T1000 (cell line): ENCODE results near the gene SOX21.

ENCODE experiments used
- DNase-seq: peaks from one replicate; lab custom pipeline; 2025; ENCODE audit warnings: mixed read lengths; lab: John Stamatoyannopoulos, UW

SOX21 gene

GRCh38 chr13:94709001-94709834, 3.1 kb downstream of the SOX21 start:
- DNase-seq = no peak

DNA sequence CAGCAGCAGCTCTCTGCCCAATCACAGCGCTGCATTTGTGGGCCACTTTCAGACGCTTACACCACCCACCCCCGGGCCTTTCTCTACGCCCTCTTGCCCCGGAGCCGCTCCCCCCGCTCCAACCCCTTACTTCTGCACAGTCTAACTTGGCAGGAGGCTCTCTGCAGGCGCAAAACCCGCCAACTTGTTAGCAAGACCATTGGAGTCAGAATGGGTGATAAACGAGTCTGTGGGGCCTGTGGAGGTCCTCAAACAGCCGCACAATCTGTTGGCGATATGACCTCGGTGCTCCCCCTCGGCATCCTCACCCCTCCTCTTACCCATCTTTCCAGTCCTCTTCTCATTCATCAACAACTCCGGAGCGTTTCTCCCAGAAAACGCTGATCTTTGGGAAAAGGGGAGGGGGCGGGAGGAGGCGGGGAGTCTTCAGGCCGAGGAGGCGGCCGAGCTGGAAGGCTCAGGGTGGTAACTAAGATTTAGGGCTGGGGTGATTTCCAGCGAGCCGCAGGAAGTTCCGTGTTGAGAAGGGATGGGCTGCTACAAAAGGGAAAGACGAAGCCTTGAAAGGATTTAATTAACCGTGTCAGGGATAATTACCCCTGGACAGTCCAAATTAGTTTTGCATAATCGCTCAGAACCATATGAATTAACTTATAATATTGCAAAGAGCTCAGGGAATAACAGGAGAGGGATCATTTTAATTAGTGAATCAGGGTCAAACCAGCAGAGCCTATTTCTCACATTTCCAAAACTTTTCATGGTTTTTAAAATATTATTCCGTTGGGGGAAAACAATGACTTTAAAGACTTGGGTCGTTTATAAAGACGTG, 4.1 kb downstream of the SOX21 start:
- no peak for DNase-seq

- no peak for DNase-seq
Observed at GRCh38 chr13:94707400-94708021, 4.8 kb downstream of the SOX21 start.

- DNase-seq = no peak
Observed at GRCh38 chr13:94706843-94707399, 5.4 kb downstream of the SOX21 start.

GRCh38 chr13:94706101-94706842, 6.1 kb downstream of the SOX21 start:
- no peak for DNase-seq

GRCh38 chr13:94705081-94706030, 7.0 kb downstream of the SOX21 start:
- DNase-seq = no peak

DNA sequence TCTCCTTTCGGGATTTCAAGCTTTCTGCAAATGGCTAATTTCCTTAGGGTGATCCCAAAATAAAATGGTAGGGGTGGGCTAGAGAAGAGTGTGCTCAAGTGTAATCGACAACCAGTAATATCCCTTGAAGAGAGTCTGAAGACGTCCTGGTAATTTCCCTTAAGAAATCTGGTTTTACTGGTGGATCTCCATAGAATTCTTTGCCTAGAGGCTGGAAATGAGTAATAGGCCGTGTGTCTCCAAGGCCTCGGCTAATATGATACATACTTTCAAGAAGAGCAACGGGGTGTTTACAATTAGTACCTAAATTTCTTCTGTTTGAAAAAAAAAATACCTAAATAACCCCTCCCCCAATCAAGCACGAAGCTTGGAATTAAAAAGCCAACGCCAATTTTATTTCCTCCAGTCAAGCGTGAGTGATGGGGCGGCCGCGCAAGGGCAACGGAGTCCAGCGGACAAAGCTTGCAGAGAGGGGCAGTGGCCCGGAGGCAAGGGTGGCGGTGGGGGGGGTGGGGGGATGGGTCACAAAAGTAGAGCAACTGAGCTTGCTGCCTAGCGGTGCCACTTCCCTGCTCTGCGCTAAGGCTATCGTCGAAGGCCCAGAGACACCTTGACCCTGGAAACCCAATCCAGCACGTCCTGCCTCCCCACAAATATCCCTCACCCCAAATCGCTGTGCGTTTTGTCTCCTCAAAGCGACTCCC, 7.8 kb downstream of the SOX21 start:
- DNase-seq = no peak

DNA sequence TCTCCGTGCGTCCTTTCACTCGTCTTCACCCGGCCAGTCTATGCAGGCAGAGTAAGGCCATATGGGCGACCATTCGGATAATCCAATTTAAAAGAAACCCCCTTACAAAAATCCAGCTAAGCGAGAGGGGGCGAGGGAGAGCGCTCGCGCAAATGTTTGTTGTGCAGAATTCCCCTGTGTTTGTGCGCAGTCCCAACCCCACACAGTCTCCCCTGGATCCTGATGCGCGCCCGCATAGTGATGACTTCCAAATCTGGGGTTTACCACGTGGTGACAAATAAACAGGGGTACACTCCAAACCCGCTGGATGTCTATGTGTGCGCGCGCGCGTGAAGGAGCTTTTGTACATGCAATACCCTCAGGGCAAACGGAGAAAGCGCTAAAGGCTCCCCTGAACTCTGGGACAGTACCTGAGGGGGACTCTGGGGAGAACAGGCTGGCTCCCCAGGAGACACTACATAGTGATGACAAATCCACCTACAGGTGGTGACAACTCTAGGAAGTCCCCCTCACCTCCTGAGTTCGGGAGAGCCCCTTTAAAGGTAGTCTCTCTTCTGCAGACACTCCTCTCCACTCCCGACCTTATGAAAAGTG, 8.5 kb downstream of the SOX21 start:
- no peak for DNase-seq

- no peak for DNase-seq
Observed at GRCh38 chr13:94703271-94703670, 9.1 kb downstream of the SOX21 start.

DNA sequence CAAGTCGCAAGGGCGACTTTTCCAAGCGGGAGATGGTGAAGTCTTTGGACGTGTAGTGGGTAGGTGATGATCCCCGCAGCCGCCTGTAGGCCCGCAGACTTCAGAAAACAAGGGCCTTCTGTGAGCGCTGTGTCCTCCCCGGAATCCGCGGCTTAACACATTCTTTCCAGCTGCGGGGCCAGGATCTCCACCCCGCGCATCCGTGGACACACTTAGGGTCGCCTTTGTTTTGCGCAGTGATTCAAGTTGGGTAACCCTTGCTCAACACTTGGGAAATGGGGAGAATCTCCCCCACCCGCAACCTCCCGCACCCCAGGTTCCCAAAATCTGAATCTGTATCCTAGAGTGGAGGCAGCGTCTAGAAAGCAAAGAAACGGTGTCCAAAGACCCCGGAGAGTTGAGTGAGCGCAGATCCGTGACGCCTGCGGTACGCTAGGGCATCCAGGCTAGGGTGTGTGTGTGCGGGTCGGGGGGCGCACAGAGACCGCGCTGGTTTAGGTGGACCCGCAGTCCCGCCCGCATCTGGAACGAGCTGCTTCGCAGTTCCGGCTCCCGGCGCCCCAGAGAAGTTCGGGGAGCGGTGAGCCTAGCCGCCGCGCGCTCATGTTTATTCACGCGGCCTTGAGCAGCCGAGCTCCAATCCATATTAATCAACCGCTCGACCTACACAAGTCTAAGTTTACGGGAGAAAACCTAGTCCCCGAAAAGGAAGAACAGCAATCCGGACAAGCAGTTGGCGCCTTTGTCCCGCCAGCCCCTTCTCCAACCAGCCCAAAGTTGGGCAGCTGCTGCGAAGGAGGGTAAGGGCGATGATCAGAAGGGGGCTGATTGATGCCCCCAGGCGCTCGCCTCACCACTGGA, 9.9 kb downstream of the SOX21 start:
- DNase-seq = no peak

DNA sequence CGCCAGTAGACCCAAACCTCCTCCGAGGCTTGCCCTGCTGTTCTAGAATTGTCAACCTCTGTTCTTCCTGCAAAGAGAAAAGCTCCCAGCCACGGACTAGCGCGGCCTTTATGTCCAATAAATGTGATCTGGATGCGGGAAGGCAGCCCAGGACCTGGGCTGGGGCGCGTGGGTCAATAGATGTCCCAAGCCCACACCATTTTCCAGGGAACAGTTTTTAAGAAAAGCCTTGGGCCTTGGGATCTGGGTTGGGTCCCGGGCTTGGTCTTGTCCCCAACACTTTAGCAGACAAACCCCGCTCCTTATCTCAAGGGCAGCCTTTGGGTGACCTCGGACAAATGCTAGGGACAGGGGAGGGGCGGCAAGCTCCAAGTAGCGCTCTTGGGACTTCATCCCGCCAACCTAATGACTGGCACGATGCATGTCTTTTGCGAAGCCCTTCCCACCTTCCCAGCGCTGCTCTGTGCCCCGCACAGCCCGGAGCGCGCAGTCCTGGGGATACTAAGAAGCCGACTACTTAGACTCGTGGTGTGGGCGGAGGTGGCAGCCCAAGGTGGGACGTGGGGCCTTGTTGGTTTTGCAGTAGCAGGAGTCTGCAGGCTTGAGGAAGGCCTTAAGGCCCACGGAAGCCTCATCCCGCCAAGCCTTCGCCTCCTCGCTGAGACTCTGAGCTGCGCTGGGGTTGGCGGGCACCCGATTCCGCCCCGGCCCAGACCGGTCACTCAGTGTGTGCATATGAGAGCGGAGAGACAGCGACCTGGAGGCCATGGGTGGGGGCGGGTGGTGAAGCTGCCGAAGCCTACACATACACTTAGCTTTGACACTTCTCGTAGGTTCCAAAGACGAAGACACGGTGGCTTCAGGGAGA, 10.8 kb downstream of the SOX21 start:
- no peak for DNase-seq

DNA sequence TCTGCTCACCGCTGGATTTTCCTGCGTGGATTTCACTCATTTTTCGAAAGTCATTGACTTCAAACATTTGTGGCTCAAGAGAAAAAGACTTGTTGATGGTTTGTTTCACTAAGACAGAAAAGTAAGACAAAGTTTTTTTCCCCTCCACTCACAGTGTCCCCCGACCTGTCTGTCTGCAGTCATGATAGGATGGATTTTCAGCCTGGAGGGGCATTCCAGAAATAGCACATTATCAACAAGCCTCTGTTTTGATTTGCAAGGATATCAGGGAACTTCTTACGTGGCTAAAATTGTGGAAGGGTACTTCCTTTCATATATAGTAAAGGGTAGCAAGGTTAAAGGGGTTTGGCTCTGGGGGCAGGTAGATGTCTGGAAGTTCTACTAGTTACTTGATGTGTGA, 11.8 kb downstream of the SOX21 start:
- DNase-seq = no peak

- DNase-seq = no peak
Observed at GRCh38 chr13:94700051-94700535, 12.3 kb downstream of the SOX21 start.

DNA sequence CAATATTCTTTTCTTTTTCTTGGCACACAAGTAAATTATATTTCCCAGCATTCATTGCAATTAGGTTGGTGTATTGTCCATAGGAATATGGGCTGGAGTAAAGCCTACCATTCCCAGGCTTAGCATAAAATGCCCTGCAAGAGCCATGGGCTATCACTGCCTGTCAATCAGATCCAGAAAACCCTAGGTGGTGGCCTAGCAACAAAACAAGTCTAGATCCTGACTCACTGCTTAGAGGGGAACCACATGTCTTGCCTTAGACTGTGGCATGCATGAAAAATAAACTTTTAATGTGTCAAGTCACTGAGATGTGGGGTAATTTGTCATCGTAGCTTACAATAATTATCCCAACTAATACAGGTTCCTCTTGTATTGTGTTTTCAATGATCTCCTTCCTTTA, 16.2 kb downstream of the SOX21 start:
- no peak for DNase-seq

- no peak for DNase-seq
Observed at GRCh38 chr13:94692030-94692429, 20.3 kb downstream of the SOX21 start.

DNA sequence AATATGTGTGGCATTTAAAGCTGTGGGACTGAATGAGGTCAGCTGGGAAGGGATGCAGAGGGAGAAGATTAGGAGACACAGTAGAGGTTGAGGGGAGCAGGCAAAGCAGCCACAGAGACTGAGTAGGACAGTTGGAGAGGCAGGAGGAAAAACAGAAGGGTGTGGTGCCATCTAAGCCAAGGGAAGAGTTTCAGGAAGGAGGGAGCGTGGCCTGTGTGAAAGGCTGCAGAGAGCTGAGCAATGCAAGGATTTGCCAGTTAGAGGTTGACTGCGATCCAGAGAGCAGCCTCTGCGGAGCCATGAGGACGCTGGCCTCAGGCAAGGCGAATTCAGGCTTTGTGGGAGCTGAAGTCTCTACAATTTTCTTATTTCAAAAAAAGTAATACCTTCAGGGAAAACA, 28.9 kb downstream of the SOX21 start:
- DNase-seq = no peak

DNA sequence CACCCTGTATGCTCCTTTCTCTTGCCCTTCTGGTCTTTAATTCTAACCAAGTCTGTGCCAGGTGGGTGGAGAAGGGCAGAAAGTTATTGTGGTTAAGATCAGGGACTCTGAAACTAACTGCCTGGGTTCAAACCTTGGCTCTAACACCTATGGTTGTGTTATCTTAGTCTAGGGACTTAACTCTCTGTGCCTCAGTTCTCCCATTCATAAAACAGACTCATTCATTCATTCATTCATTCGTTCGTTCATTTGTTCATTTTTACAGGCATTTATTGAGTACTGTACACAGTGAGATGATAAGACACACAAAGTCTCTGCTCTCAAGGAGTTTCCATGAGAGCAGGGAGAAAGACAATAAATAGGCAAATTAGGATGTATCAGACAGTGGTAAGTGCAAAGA, 30.1 kb downstream of the SOX21 start:
- no peak for DNase-seq
